Naive thymus-derived CD4-positive, alpha-beta T cell (primary cell): ENCODE data around the gene TRIM10. TPM values are rescaled to one million over a fixed set of nuclear protein-coding genes. Genes with fewer than 3 reads are reported as not detected.
"Not testable (repeated sequence)": the region's sequence is repeated elsewhere in the genome, so short reads cannot be mapped to it uniquely, and the experiment has no call there.

ENCODE experiments used
- ATAC-seq: fragments of 150-1000 bp; cut with Tn5 transposase; 2 replicates; pipeline ENCODE4 v1.10.0; 2021; ENCODE audit warnings: mild to moderate bottlenecking, moderate library complexity
- CTCF ChIA-PET: fragments of 350-600 bp; sonication (Branson Sonifier 250); formaldehyde crosslinking; loops from one replicate; lab custom pipeline; 2021; ENCODE audit warnings: antibody characterized with exemption; lab: Charles Lee
- POLR2A ChIA-PET: fragments of 350-600 bp; sonication (Branson Sonifier 250); formaldehyde crosslinking; loops from one replicate; lab custom pipeline; 2021; ENCODE audit warnings: antibody characterized with exemption, inconsistent platforms; lab: Charles Lee
- DNase-seq, 9 donors: peaks; one replicate each; pipeline versions ENCODE4 v3.0.0 to v3.0.0-alpha.2; 2020 to 2022; ENCODE audit warnings: mixed read lengths in 1 of 9
- H3K27ac ChIP-seq: one replicate; pipeline ENCODE4 v1.7.0; 2013; ENCODE audit warnings: mild to moderate bottlenecking, low read depth, low read length, moderate library complexity
- H3K27me3 ChIP-seq, 2 donors: one replicate each; pipeline ENCODE4 v1.7.0; 2013; ENCODE audit warnings: low read length in 2 of 2, mild to moderate bottlenecking in 2 of 2, moderate library complexity in 2 of 2; ENCODE audit not compliant: control insufficient read depth in 2 of 2, insufficient read depth in 2 of 2
- H3K36me3 ChIP-seq, 3 experiments: 1 replicate in 2 of 3; 2 replicates in 1 of 3; pipeline ENCODE4 v1.7.0; 2013; ENCODE audit warnings: low read length in 3 of 3, mild to moderate bottlenecking in 3 of 3, moderate library complexity in 1 of 3; ENCODE audit not compliant: insufficient read depth in 3 of 3, control insufficient read depth in 2 of 3
- H3K4me1 ChIP-seq, 2 donors: one replicate each; pipeline ENCODE4 v1.7.0; 2013; ENCODE audit warnings: low read length in 2 of 2, mild to moderate bottlenecking in 2 of 2, moderate library complexity in 1 of 2; ENCODE audit not compliant: control insufficient read depth in 2 of 2, insufficient read depth in 2 of 2
- H3K4me3 ChIP-seq: 2 replicates; pipeline ENCODE4 v1.7.0; 2013; ENCODE audit warnings: mild to moderate bottlenecking, low read length
- H3K9me3 ChIP-seq, 3 experiments: 1 replicate in 2 of 3; 2 replicates in 1 of 3; pipeline ENCODE4 v1.7.0; 2013; ENCODE audit warnings: low read length in 3 of 3; ENCODE audit not compliant: control insufficient read depth in 2 of 3
- H3K27ac Mint-ChIP-seq, 9 donors: one replicate each; pipeline ENCODE4 v1.8.0; 2020 to 2022; ENCODE audit warnings: mixed read lengths in 9 of 9, mild to moderate bottlenecking in 8 of 9, moderate library complexity in 5 of 9, inconsistent platforms in 2 of 9
- H3K27me3 Mint-ChIP-seq, 5 donors: one replicate each; pipeline ENCODE4 v1.8.0; 2021 to 2022; ENCODE audit warnings: mixed read lengths in 5 of 5, mild to moderate bottlenecking in 1 of 5
- H3K36me3 Mint-ChIP-seq, 5 donors: one replicate each; pipeline ENCODE4 v1.8.0; 2020 to 2022; ENCODE audit warnings: mixed read lengths in 5 of 5, mild to moderate bottlenecking in 3 of 5, inconsistent platforms in 1 of 5
- H3K4me1 Mint-ChIP-seq, 7 donors: one replicate each; pipeline ENCODE4 v1.8.0; 2020 to 2022; ENCODE audit warnings: mixed read lengths in 7 of 7, mild to moderate bottlenecking in 3 of 7, inconsistent platforms in 1 of 7
- H3K4me3 Mint-ChIP-seq, 10 donors: one replicate each; pipeline ENCODE4 v1.8.0; 2020 to 2022; ENCODE audit warnings: mild to moderate bottlenecking in 10 of 10, mixed read lengths in 10 of 10, moderate library complexity in 6 of 10, inconsistent platforms in 2 of 10
- H3K9me3 Mint-ChIP-seq, 11 donors: one replicate each; pipeline ENCODE4 v1.8.0; 2020 to 2022; ENCODE audit warnings: mixed read lengths in 11 of 11, mild to moderate bottlenecking in 4 of 11, inconsistent platforms in 1 of 11, moderate library complexity in 1 of 11
- intact Hi-C, 2 donors: fragments of 100-400 bp; cut with micrococcal nuclease; formaldehyde crosslinking; loops; one replicate each; pipeline ENCODE4 v1.15.1; 2023
- polyA plus RNA-seq, 2 donors: library from polyadenylated mRNA; unstranded; fragments of 300-500 nt; fragmentation: Illumina TruSeq; gene quantifications; one replicate each; pipeline ENCODE4 v1.2.3, GENCODE V29; 2021
- total RNA-seq, 6 experiments: library from RNA in 5 of 6; stranded (reverse) in 5 of 6; gene quantifications; 1 replicate in 5 of 6; 2 replicates in 1 of 6; pipeline ENCODE4 v1.2.3 and lab custom pipeline; 2021 to 2026

The TRIM10 gene
- total and polyA plus RNA-seq, 7 experiments from 2014 or later: 0.12 TPM; not detected in 6

- ChIA-PET POLR2A (no interaction called here), CTCF (interaction anchor here (0.8 kb wide), 1 partner anchor 88 kb away, joined by 3 read pairs; no protein-coding TSS in a partner anchor)
- no peak overlapping the region for H3K4me3 ChIP-seq
- Mint-ChIP-seq H3K4me3 (no peak overlapping the region), H3K4me1 (peaks cover 0 to 4% (median 0%) of the 10 kb centered on the region in 7 donors), H3K36me3 (no peaks in the 10 kb centered on the region), H3K27ac (no peak overlapping the region), H3K9me3 (peaks cover 0 to 2% (median 0%) of the 10 kb centered on the region in 11 donors), H3K27me3 (peaks cover 34 to 55% (median 40%) of the 10 kb centered on the region in 5 donors)
- H3K27ac ChIP-seq: no peak overlapping the region
- no peaks in the 10 kb centered on the region for H3K36me3 ChIP-seq
- no peak for DNase-seq
- H3K27me3 ChIP-seq: no peaks in the 10 kb centered on the region
- H3K4me1 ChIP-seq: no peaks in the 10 kb centered on the region
- intact Hi-C loops: no loop called here
- H3K9me3 ChIP-seq: no peaks in the 10 kb centered on the region
- ATAC-seq: no peak
These were observed 17.2 kb downstream of the TRIM10 start for GRCh38 chr6:30143780-30144179.

- CTCF ChIA-PET: no interaction called here
- H3K9me3 ChIP-seq: no peaks in the 10 kb centered on the region
- DNase-seq: no peak
- no peaks in the 10 kb centered on the region for H3K36me3 ChIP-seq
- Mint-ChIP-seq H3K27me3 (peaks cover 28 to 66% (median 42%) of the 10 kb centered on the region in 5 donors), H3K36me3 (no peaks in the 10 kb centered on the region), H3K4me3 (no peak overlapping the region), H3K9me3 (peaks cover 0 to 2% (median 0%) of the 10 kb centered on the region in 11 donors), H3K27ac (no peak overlapping the region), H3K4me1 (peaks cover 0 to 4% (median 0%) of the 10 kb centered on the region in 7 donors)
- intact Hi-C loops: no loop called here
- H3K4me1 ChIP-seq: no peaks in the 10 kb centered on the region
- H3K4me3 ChIP-seq: no peak overlapping the region
- no peak for ATAC-seq
- POLR2A ChIA-PET: no interaction called here
- no peak overlapping the region for H3K27ac ChIP-seq
- H3K27me3 ChIP-seq: no peaks in the 10 kb centered on the region
These were observed 18.3 kb downstream of the TRIM10 start for GRCh38 chr6:30142665-30143064.

GRCh38 chr6:30140240-30140639, 20.8 kb downstream of the TRIM10 start:
- H3K27me3 ChIP-seq, ATAC-seq, intact Hi-C loops, H3K36me3 Mint-ChIP-seq, POLR2A ChIA-PET, CTCF ChIA-PET, H3K27ac Mint-ChIP-seq, H3K36me3 ChIP-seq, DNase-seq, H3K9me3 Mint-ChIP-seq, H3K27ac ChIP-seq, H3K4me3 Mint-ChIP-seq, H3K4me1 ChIP-seq, H3K4me3 ChIP-seq, H3K9me3 ChIP-seq, H3K4me1 Mint-ChIP-seq: not testable (repeated sequence)
- H3K27me3 Mint-ChIP-seq: peaks cover 22 to 77% (median 43%) of the 10 kb centered on the region in 5 donors

- no peaks in the 10 kb centered on the region for H3K4me1 ChIP-seq
- ATAC-seq (no peak), DNase-seq (no peak)
- Mint-ChIP-seq H3K9me3 (peaks cover 0 to 2% (median 0%) of the 10 kb centered on the region in 11 donors), H3K4me1 (peaks cover 0 to 8% (median 0%) of the 10 kb centered on the region in 7 donors), H3K4me3 (no peak overlapping the region), H3K27me3 (peaks cover 25 to 72% (median 43%) of the 10 kb centered on the region in 5 donors), H3K27ac (no peak overlapping the region), H3K36me3 (no peaks in the 10 kb centered on the region)
- H3K4me3 ChIP-seq: no peak overlapping the region
- ChIA-PET CTCF (interaction anchor here (8.5 kb wide), 1 partner anchor 33 kb away, joined by 170 read pairs; no protein-coding TSS in a partner anchor), POLR2A (no interaction called here)
- no peaks in the 10 kb centered on the region for H3K36me3 ChIP-seq
- intact Hi-C loops: no loop called here
- no peaks in the 10 kb centered on the region for H3K9me3 ChIP-seq
- peaks cover 0 to 3% of the 10 kb centered on the region in 2 donors for H3K27me3 ChIP-seq
- H3K27ac ChIP-seq: no peak overlapping the region
These were observed 24.3 kb downstream of the TRIM10 start for GRCh38 chr6:30136570-30137286.

GRCh38 chr6:30135757-30136156, 25.3 kb downstream of the TRIM10 start, which contains the start of gene TRIM40:
TRIM40 (plus strand) TSS chr6:30136140; CDS start chr6:30137037, 897 bp downstream.
- Histone ChIP-seq H3K27ac (no peak within 1 kb of the TSS), H3K4me1 (peaks cover 0 to 2% of the 10 kb centered on the region in 2 donors), H3K9me3 (no peaks in the 10 kb centered on the region), H3K36me3 (no peaks in the 10 kb centered on the region), H3K4me3 (no peak within 1 kb of the TSS), H3K27me3 (peaks cover 0 to 3% of the 10 kb centered on the region in 2 donors)
- ATAC-seq (no peak), DNase-seq (no peak)
- CTCF ChIA-PET: interaction anchor here (0.9 to 8.5 kb wide), 2 partner anchors 32 to 53 kb away, joined by 3 to 170 read pairs; no protein-coding TSS in a partner anchor
- Mint-ChIP-seq H3K36me3 (no peaks in the 10 kb centered on the region), H3K27ac (no peak within 1 kb of the TSS), H3K9me3 (peaks cover 0 to 2% (median 0%) of the 10 kb centered on the region in 11 donors), H3K4me3 (no peak within 1 kb of the TSS), H3K27me3 (peaks cover 25 to 72% (median 44%) of the 10 kb centered on the region in 5 donors), H3K4me1 (peaks cover 2 to 12% (median 4%) of the 10 kb centered on the region in 7 donors)
- intact Hi-C loops: no loop called here
- POLR2A ChIA-PET: no interaction called here

GRCh38 chr6:30135147-30135546, 25.9 kb downstream of the TRIM10 start:
- DNase-seq: no peak
- ChIA-PET POLR2A (no interaction called here), CTCF (interaction anchor here (0.9 to 8.5 kb wide), 2 partner anchors 31 to 54 kb away, joined by 3 to 170 read pairs; no protein-coding TSS in a partner anchor)
- H3K36me3 Mint-ChIP-seq: no peaks in the 10 kb centered on the region
- no peak for ATAC-seq
- Histone ChIP-seq H3K36me3 (no peaks in the 10 kb centered on the region), H3K9me3 (no peaks in the 10 kb centered on the region), H3K4me3 (no peak overlapping the region), H3K27ac (no peak overlapping the region), H3K27me3 (peaks cover 0 to 3% of the 10 kb centered on the region in 2 donors), H3K4me1 (peaks cover 0 to 4% of the 10 kb centered on the region in 2 donors)
- H3K27ac Mint-ChIP-seq: no peak overlapping the region
- H3K27me3 Mint-ChIP-seq: peaks cover 24 to 73% (median 47%) of the 10 kb centered on the region in 5 donors
- no peak overlapping the region for H3K4me3 Mint-ChIP-seq
- peaks cover 0 to 1% (median 0%) of the 10 kb centered on the region in 11 donors for H3K9me3 Mint-ChIP-seq
- intact Hi-C loops: no loop called here
- H3K4me1 Mint-ChIP-seq: peaks cover 2 to 18% (median 6%) of the 10 kb centered on the region in 7 donors
